Transverse colon (tissue), 4 donors: ENCODE results near the gene TENM4. TPM values are rescaled to one million over a fixed set of nuclear protein-coding genes. Genes with fewer than 3 reads are reported as not detected.

Source experiments
- DNase-seq: peaks from one replicate; pipeline ENCODE4 v3.0.0-alpha.2; 2019
- H3K27ac ChIP-seq, 4 donors: fragments of 200-600 bp; sonication (generic); 2 replicates each; pipeline ENCODE4 v1.5.1; 2016 to 2018; ENCODE audit warnings: inconsistent platforms in 4 of 4
- H3K27me3 ChIP-seq: fragments of 200-600 bp; sonication (generic); 2 replicates; pipeline ENCODE4 v1.5.1; 2017; ENCODE audit warnings: inconsistent platforms
- H3K36me3 ChIP-seq, 4 donors: fragments of 200-600 bp; sonication (generic); 2 replicates each; pipeline ENCODE4 v1.5.1; 2017 to 2019; ENCODE audit warnings: inconsistent platforms in 4 of 4
- H3K4me1 ChIP-seq, 4 donors: fragments of 200-600 bp; sonication (generic); 2 replicates each; pipeline ENCODE4 v1.5.1; 2017 to 2020; ENCODE audit warnings: inconsistent platforms in 4 of 4
- H3K4me3 ChIP-seq, 4 donors: fragments of 200-600 bp; sonication (generic); 1 replicate in 1 of 4; 2 replicates in 3 of 4; pipeline versions ENCODE4 v1.5.1 to v1.6.1; 2017 to 2019; ENCODE audit warnings: inconsistent platforms in 4 of 4
- H3K9me3 ChIP-seq, 2 donors: fragments of 200-600 bp; sonication (generic); 2 replicates each; pipeline ENCODE4 v1.5.1; 2017 to 2019; ENCODE audit warnings: inconsistent platforms in 2 of 2
- EP300 ChIP-seq: sonication (generic); formaldehyde crosslinking; IDR thresholded peaks from one replicate; pipeline ENCODE4 v1.6.1; 2017; ENCODE audit warnings: antibody characterized with exemption, low read depth
- POLR2A ChIP-seq: fragments of 450-650 bp; IDR thresholded peaks from one replicate; pipeline ENCODE4 v1.6.1; 2016; ENCODE audit warnings: antibody characterized with exemption, mild to moderate bottlenecking, moderate library complexity
- POLR2AphosphoS5 ChIP-seq, 3 donors: sonication (generic); formaldehyde crosslinking; IDR thresholded peaks; one replicate each; pipeline ENCODE4 v1.6.1; 2016; ENCODE audit warnings: antibody characterized with exemption in 3 of 3
- WGBS, 2 donors: methylation state at CpG; one replicate each; pipeline ENCODE4 v1.1.5; 2018; ENCODE audit warnings: low coverage in 1 of 2; 5-methylcytosine and 5-hydroxymethylcytosine counted together
- in situ Hi-C, 4 donors: fragments of 200-750 bp; cut with MboI; loops; one replicate each; pipeline versions ENCODE4 v1.15.0 to v1.15.1; 2017; ENCODE audit warnings: low sequenced_read_pairs in 3 of 4, low pct_ligation_motif_present in 1 of 4, low pct_unique_long_range_greater_than_20kb in 1 of 4
- intact Hi-C: fragments of 100-400 bp; cut with DNase I; formaldehyde crosslinking; loops from one replicate; pipeline ENCODE4 v1.15.1; 2023; ENCODE audit warnings: low total_unique reads
- total RNA-seq, 4 donors: library from RNA; depleted of rRNA; stranded (reverse); fragments of >200 nt; gene quantifications; one replicate each; pipeline ENCODE4 v1.1.0, GENCODE V29; 2016
- TF ChIP-seq, protein P1 (sequence below), 5 experiments: fragments of 200-600 bp in 3 of 5; fragments of 450-650 bp in 2 of 5; sonication (generic) in 3 of 5; IDR thresholded peaks; 1 replicate in 2 of 5; 2 replicates in 3 of 5; pipeline ENCODE4 v1.5.1; 2016 to 2017; ENCODE audit warnings: antibody characterized with exemption in 5 of 5, inconsistent platforms in 3 of 5, mild to moderate bottlenecking in 2 of 5, moderate library complexity in 1 of 5

Gene TENM4
- total RNA-seq, 4 donors from 2014 or later, result 0.14 to 0.79 (median 0.39) TPM

- no peak for DNase-seq
- no peaks in the 10 kb centered on the region for H3K9me3 ChIP-seq
- TF ChIP-seq POLR2A (no peak), EP300 (no peak), POLR2AphosphoS5 (IDR thresholded peaks at IDR 0.05) (no peak)
- TF ChIP-seq, protein P1, sequence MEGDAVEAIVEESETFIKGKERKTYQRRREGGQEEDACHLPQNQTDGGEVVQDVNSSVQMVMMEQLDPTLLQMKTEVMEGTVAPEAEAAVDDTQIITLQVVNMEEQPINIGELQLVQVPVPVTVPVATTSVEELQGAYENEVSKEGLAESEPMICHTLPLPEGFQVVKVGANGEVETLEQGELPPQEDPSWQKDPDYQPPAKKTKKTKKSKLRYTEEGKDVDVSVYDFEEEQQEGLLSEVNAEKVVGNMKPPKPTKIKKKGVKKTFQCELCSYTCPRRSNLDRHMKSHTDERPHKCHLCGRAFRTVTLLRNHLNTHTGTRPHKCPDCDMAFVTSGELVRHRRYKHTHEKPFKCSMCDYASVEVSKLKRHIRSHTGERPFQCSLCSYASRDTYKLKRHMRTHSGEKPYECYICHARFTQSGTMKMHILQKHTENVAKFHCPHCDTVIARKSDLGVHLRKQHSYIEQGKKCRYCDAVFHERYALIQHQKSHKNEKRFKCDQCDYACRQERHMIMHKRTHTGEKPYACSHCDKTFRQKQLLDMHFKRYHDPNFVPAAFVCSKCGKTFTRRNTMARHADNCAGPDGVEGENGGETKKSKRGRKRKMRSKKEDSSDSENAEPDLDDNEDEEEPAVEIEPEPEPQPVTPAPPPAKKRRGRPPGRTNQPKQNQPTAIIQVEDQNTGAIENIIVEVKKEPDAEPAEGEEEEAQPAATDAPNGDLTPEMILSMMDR (IDR thresholded peaks at IDR 0.05), result no peak
- no peaks in the 10 kb centered on the region for H3K27me3 ChIP-seq
- no peak overlapping the region for H3K4me3 ChIP-seq
- no peaks in the 10 kb centered on the region for H3K4me1 ChIP-seq
- 72 to 83% methylated on average over 5 of the region's 5 CpGs for WGBS, 2 donors
- in situ Hi-C loops (no loop called here), intact Hi-C loops (no loop called here)
- H3K36me3 ChIP-seq, result no peaks in the 10 kb centered on the region
- no peak overlapping the region for H3K27ac ChIP-seq
These were observed 34.5 kb downstream of the TENM4 start for GRCh38 chr11:79406376-79406775.

DNA sequence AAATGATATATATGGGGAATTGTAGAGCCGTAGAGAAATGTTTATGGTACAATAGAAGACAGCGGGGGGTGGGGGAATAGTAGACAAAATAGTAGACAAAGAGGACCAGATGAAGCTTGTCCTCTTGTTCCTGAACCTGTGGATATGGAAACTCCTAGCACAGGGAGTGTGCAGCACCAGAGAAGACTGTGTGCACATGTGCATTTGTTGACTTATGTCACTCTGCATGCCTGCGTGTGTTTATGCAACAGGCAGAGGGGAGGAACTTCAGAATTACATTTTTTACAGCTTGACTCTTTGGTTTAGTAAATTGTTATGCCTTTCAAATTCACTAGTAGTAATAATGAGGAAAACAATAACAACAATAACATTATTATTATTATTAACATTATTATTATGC, 36.0 kb downstream of the TENM4 start:
- intact Hi-C loops (no loop called here), in situ Hi-C loops (no loop called here)
- Histone ChIP-seq H3K9me3 (no peaks in the 10 kb centered on the region), H3K36me3 (no peaks in the 10 kb centered on the region), H3K4me3 (no peak overlapping the region), H3K27me3 (peaks cover 3% of the 10 kb centered on the region), H3K4me1 (no peaks in the 10 kb centered on the region), H3K27ac (no peak overlapping the region)
- DNase-seq, result no peak
- 50 to 59% methylated on average over 3 of the region's 3 CpGs for WGBS, 2 donors
- TF ChIP-seq POLR2A (no peak), EP300 (no peak), POLR2AphosphoS5 (IDR thresholded peaks at IDR 0.05) (no peak)
- TF ChIP-seq, protein P1 (IDR thresholded peaks at IDR 0.05), result no peak

GRCh38 chr11:79404325-79404724, 36.5 kb downstream of the TENM4 start:
- in situ Hi-C loops, result no loop called here
- 71 to 73% methylated on average over 2 of the region's 2 CpGs for WGBS, 2 donors
- Histone ChIP-seq H3K4me1 (no peaks in the 10 kb centered on the region), H3K36me3 (no peaks in the 10 kb centered on the region), H3K27ac (no peak overlapping the region), H3K27me3 (peaks cover 3% of the 10 kb centered on the region), H3K9me3 (no peaks in the 10 kb centered on the region), H3K4me3 (no peak overlapping the region)
- TF ChIP-seq EP300 (no peak), POLR2AphosphoS5 (IDR thresholded peaks at IDR 0.05) (no peak), POLR2A (no peak)
- TF ChIP-seq, protein P1 (IDR thresholded peaks at IDR 0.05), result no peak
- DNase-seq, result no peak
- intact Hi-C loops, result no loop called here

DNA sequence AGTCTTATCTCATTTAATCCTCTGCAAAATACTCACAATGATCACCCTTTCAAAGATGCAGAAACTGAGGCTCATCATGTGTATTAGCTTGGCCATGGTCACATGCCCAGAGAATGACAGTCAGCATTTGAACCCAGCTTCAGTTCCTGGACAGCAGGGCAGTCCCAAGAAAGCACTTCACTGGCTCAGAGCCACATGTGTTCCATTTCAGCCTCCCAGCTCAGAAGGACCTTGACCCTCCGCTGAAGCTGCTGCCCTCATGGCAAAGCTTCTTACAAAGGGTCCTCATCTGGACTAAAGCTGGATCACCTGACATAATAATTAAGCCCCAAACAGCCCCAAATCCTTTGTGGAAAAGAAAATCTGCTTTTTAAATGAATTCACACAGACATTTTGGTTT, 37.0 kb downstream of the TENM4 start:
- Histone ChIP-seq H3K9me3 (no peaks in the 10 kb centered on the region), H3K4me3 (no peak overlapping the region), H3K27me3 (peaks cover 3% of the 10 kb centered on the region), H3K36me3 (no peaks in the 10 kb centered on the region), H3K27ac (no peak overlapping the region), H3K4me1 (no peaks in the 10 kb centered on the region)
- in situ Hi-C loops, result no loop called here
- DNase-seq, result no peak
- WGBS, 2 donors, result 81 to 100% methylated on average over 1 of the region's 1 CpG
- intact Hi-C loops, result no loop called here
- TF ChIP-seq POLR2AphosphoS5 (IDR thresholded peaks at IDR 0.05) (no peak), EP300 (no peak), POLR2A (no peak)
- TF ChIP-seq, protein P1 (IDR thresholded peaks at IDR 0.05), result no peak
